ENCODE results near the gene ZNF532.
A peak's percentile ranks its signal among the peaks of the same experiment; 100 is the strongest.
"Not testable (repeated sequence)": the region's sequence is repeated elsewhere in the genome, so short reads cannot be mapped to it uniquely, and the experiment has no call there.

The ZNF532 gene

GRCh38 chr18:59005262-59005661, 140.6 kb downstream of the ZNF532 start:
- DNase-seq (ENCODE audit: low spot score): no peak

GRCh38 chr18:59006461-59007067, 141.9 kb downstream of the ZNF532 start:
- no peak for DNase-seq (ENCODE audit: low spot score)

GRCh38 chr18:59008302-59008974, 143.8 kb downstream of the ZNF532 start:
- DNase-seq (ENCODE audit: low spot score): peak; percentile 1

GRCh38 chr18:59009846-59010245, 145.2 kb downstream of the ZNF532 start:
- DNase-seq (ENCODE audit: low spot score): no peak

GRCh38 chr18:59011289-59011688, 146.6 kb downstream of the ZNF532 start:
- DNase-seq (ENCODE audit: low spot score): no peak

DNA sequence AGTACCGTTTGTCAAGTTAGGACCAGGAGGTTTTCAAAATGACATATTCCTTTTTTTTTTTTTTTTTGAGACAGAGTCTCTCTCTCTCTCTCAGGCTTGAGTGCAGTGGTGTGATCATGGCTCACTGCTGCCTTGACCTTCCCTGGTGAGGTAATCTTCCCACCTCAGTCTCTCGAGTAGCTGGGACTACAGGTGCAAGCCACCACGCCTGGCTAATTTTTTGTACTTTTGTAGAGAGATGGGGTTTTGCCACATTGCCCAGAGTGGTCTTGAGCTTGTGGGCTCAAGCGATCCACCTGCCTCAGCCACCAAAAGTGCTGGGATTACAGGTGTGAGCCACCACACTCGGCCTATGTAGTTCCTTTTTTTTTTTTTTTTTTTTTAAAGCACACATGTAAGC, 147.1 kb downstream of the ZNF532 start:
- DNase-seq (ENCODE audit: low spot score): no peak

DNA sequence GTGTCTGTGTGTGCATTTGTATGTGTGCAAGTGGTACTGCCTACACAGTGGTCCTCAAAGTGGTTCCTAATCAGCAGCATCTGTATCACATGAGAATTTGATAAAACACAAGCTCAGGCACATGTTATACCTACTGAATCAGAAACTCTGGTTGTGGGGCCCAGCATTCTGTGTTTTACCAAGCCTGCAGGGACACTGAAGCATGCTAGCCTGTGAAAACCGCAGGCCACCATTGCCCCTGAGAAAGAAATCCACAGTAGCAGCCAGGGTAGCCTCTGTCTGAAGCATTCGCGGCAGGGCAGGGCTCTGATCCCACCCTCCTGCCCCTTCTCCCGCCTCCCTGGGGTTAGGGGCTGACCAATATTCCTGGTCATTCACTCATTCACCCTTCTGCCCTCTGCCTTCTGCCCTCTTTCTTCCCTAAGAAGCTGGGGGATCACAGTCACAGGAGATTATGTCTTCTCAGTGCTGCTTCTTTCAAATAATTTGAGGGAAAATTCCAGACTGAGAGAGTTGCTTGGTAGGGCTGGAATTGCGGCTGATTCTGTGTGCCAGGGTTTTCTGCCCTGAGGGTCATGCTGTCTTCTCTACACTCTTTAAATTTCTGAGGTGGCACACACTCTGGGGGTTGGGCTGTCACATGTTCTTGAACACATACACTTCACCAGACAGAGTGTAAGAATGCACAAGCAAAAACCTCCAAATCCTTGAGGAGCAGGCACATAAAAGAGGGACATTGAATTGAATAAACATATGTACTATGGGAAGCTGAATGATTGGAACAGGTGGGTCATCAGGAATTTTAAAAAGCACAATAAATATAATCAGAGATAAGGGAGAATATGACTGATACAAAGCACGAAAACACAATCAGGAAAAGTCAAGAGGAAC, 148.4 kb downstream of the ZNF532 start:
- DNase-seq (ENCODE audit: low spot score): no peak

DNA sequence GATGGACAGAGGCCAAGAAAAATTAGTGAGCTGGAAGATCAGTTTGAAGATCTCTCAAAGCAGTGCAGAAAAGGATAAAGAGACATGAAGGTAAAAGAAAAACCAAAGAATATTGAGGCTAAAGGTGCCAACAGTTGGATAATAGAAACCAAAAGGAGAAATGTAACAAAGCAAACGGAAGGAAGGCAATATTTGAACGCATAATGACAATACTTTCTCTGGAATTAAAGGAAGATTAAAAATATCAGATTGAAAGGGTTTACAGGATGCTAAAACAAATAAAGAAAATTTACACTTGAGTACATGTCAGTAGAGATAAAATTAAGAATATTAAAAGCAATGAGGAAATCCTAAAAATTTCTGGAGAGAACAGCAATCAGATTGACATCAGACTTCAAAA, 149.1 kb downstream of the ZNF532 start:
- DNase-seq (ENCODE audit: low spot score): no peak

DNA sequence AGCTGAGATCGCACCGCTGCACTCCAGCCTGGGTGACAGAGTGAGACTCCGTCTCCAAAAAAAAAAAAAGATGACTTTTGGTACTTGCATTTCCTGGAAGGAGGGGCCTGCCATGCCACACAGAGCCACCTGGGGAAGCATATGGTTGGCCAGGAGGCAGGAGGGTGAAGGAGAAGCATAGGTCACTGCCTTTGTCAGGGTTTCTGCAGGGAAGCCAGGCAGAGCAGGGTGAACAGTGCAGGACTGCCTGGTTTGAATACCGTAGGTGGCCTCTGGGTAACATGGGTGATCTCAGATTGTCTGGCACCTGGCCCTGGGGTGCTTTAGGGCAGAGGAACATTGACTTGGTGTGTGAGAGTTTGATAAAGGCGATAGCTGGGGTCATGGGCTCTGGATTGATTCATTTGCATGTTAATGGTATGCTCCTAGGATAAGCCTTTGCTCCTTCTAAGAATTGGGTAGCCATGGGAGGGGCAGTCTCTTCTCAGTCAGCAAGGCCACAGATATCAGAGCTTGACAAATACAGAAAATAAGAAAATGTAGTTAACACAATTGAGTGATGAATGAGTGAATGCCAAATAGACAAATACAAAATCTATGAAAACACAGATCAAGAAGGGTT, 151.0 kb downstream of the ZNF532 start:
- no peak for DNase-seq (ENCODE audit: low spot score)

- no peak for DNase-seq (ENCODE audit: low spot score)
Observed at GRCh38 chr18:59021500-59021899, 156.8 kb downstream of the ZNF532 start.

DNA sequence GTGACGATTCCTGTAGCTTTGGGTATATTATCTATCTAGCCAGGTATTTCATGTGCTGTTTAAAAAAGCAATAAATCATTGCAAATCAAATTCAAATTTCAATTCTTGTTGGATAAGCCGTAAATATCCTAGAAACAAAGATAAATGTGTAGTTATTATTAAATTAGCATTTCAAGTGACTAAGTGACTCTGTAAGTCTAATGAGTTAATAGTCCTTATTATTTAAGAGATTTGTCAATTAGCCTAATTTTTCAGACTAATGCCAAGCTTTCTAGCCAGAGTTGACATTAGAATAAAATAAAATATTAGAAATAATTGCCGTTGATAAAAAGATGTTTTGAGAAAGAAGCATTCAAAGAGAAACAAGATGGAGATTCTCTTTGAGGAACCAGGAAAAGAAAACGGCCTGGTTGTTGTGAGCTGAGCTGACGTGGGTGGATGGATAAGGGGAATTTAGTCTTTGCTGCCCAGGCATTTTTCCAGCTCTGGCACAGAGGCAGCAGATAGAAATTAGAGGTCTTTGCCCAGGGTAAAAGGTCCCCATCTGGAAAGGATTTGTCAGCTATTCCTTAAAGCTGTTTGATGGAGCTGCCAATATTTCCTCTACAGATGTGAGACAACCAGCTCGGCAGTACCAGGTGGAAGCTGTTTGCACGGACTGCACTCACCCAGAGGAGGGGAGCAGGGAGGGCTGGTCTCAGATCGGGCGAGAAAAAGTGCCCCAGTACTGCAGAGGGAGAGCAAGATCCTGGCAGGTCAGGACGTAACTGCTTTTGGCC, 157.7 kb downstream of the ZNF532 start:
- no peak for DNase-seq (ENCODE audit: low spot score)

- no peak for DNase-seq (ENCODE audit: low spot score)
Observed at GRCh38 chr18:59024829-59025228, 160.2 kb downstream of the ZNF532 start.

GRCh38 chr18:59025532-59025931, 160.9 kb downstream of the ZNF532 start:
- DNase-seq (ENCODE audit: low spot score): not testable (repeated sequence)

DNA sequence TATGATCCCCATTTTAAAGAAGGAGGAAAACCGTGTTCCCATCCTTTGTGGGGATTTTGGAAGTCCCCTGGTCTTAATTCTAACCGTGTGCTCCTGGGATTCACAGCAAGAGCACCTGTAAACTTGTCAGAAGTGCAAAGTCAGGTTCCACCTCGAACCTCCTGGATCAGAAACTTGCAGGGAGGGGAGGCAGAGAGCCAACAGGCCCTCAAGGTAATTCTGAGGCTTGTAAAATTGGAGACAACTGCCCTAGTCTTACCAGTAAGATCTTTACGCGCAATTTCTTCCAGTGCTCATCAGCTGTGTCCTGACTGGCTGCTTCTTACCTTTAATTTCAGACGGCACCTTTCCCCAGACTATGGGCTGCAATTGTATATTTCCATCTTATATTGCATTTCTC, 161.7 kb downstream of the ZNF532 start:
- DNase-seq (ENCODE audit: low spot score): no peak

- no peak for DNase-seq (ENCODE audit: low spot score)
Observed at GRCh38 chr18:59026831-59027410, 162.2 kb downstream of the ZNF532 start.

- no peak for DNase-seq (ENCODE audit: low spot score)
Observed at GRCh38 chr18:59029663-59030429, 165.2 kb downstream of the ZNF532 start.

GRCh38 chr18:59032308-59032707, 167.6 kb downstream of the ZNF532 start:
- DNase-seq (ENCODE audit: low spot score): no peak

- DNase-seq (ENCODE audit: low spot score): no peak
Observed at GRCh38 chr18:59033359-59033758, 168.7 kb downstream of the ZNF532 start.

DNA sequence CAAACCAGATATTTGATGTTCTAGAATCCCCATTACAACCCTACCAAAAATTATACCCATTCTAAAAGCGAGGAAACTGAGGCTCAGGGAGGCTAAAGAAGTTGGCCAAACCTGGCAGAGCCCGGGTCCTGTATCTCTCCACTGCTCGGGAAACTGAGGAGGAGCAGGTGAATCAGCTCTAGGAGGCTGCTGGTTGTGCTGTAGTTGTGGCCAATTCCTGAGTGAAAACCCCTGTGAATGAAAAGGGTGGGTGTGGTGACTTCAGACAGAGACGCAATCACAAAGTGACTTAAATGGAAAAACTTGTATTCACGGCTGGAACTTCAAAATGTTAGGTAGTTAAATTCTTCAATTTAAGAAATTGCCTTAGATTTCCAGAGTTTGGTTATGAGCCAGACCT, 169.3 kb downstream of the ZNF532 start:
- no peak for DNase-seq (ENCODE audit: low spot score)

DNA sequence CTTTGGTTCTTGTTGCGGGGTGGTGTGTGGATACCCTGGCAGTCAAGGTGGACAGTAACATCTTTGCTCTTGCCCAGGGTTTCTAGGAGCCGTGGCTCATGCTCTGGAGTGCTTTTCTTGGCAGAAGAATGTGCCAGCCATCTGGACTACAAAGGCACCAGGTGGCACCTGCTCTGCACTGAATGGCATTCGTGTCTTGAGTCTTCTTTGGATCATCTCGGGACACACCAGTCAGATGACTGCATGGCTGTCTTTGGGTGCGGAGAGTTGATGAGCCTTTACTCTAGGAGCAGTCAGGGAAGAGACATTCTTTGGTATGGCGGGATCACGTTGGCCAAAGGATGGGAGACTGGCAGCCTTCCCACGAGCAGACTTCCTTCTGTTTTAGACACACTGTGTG, 170.9 kb downstream of the ZNF532 start:
- DNase-seq (ENCODE audit: low spot score): no peak

Data from SW480 (cell line).